DMS 273 treated with DMSO at 0.1 percent for 48 hours (cell line): ENCODE data around the gene RPL29.

Experiments
- DNase-seq: peaks from one replicate; lab custom pipeline; 2025; lab: John Stamatoyannopoulos, UW

Gene RPL29

GRCh38 chr3:51962854-51963530 is 32.7 kb downstream of the RPL29 start:
- no peak for DNase-seq

- DNase-seq, result no peak
These were observed 33.8 kb downstream of the RPL29 start for GRCh38 chr3:51961602-51962569.

- DNase-seq, result no peak
These were observed 34.7 kb downstream of the RPL29 start for GRCh38 chr3:51961011-51961410.

- no peak for DNase-seq
These were observed 35.3 kb downstream of the RPL29 start for GRCh38 chr3:51960386-51960785.

- no peak for DNase-seq
These were observed 36.0 kb downstream of the RPL29 start for GRCh38 chr3:51959651-51960050.

- no peak for DNase-seq
These were observed 36.8 kb downstream of the RPL29 start for GRCh38 chr3:51958603-51959521.

GRCh38 chr3:51957520-51958205 is 38.0 kb downstream of the RPL29 start:
- DNase-seq, result no peak

- no peak for DNase-seq
These were observed 39.6 kb downstream of the RPL29 start for GRCh38 chr3:51955893-51956770.

GRCh38 chr3:51955175-51955892 is 40.4 kb downstream of the RPL29 start, which contains the start of gene GPR62:
GPR62 (plus strand) TSS chr3:51955381; CDS start chr3:51955653, 272 bp downstream.
- DNase-seq, result no peak

GRCh38 chr3:51954713-51955112 is 41.0 kb downstream of the RPL29 start:
- DNase-seq, result no peak

GRCh38 chr3:51954105-51954504 is 41.6 kb downstream of the RPL29 start:
- DNase-seq, result no peak

GRCh38 chr3:51953445-51953844 is 42.2 kb downstream of the RPL29 start:
- DNase-seq, result no peak

- no peak for DNase-seq
These were observed 44.8 kb downstream of the RPL29 start for GRCh38 chr3:51950899-51951298.

GRCh38 chr3:51949121-51949520 is 46.6 kb downstream of the RPL29 start:
- DNase-seq, result no peak

GRCh38 chr3:51948016-51948580 is 47.6 kb downstream of the RPL29 start:
- no peak for DNase-seq

- no peak for DNase-seq
These were observed 48.3 kb downstream of the RPL29 start for GRCh38 chr3:51947215-51947900.

GRCh38 chr3:51946796-51947195 is 48.9 kb downstream of the RPL29 start:
- no peak for DNase-seq

GRCh38 chr3:51945926-51946705 is 49.6 kb downstream of the RPL29 start:
- no peak for DNase-seq
